B cell (primary cell): Measurements from ENCODE around the gene LAMA3. TPM values are rescaled to one million over a fixed set of nuclear protein-coding genes. Genes with fewer than 3 reads are reported as not detected.

Experiments used
- ATAC-seq: fragments of 200-7000 bp; cut with Tn5 transposase; one replicate; pipeline ENCODE4 v1.10.0; 2021; ENCODE audit warnings: low read depth, mild to moderate bottlenecking, moderate number of reproducible peaks, moderate library complexity
- CTCF ChIA-PET: fragments of 350-600 bp; sonication (Branson Sonifier 250); formaldehyde crosslinking; loops from one replicate; lab custom pipeline; 2021; ENCODE audit warnings: antibody characterized with exemption, inconsistent platforms; lab: Charles Lee
- POLR2A ChIA-PET: fragments of 350-600 bp; sonication (Branson Sonifier 250); formaldehyde crosslinking; loops from one replicate; lab custom pipeline; 2021; ENCODE audit warnings: antibody characterized with exemption; lab: Charles Lee
- DNase-seq: peaks from one replicate; pipeline ENCODE4 v3.0.0; 2013
- H2AFZ ChIP-seq: 2 replicates; pipeline ENCODE4 v1.6.1; 2012; ENCODE audit warnings: mild to moderate bottlenecking, low read depth, low read length; ENCODE audit not compliant: insufficient read depth, poor library complexity, severe bottlenecking
- H3K27ac ChIP-seq, 2 donors: 1 replicate in 1 of 2; 2 replicates in 1 of 2; pipeline ENCODE4 v1.5.1; 2012 to 2013; ENCODE audit warnings: low read length in 2 of 2, mild to moderate bottlenecking in 2 of 2, moderate library complexity in 1 of 2
- H3K27me3 ChIP-seq, 4 experiments: fragments of 200-600 bp in 1 of 4; sonication (generic) in 1 of 4; replicated peaks in 1 of 4; 1 replicate in 2 of 4; 2 replicates in 2 of 4; pipeline versions ENCODE4 v1.6.1 to v1.7.0; 2013 to 2016; ENCODE audit warnings: low read length in 3 of 4, mild to moderate bottlenecking in 2 of 4, mixed read lengths in 1 of 4, moderate library complexity in 1 of 4; ENCODE audit not compliant: insufficient read depth in 4 of 4, control insufficient read depth in 3 of 4; ENCODE audit errors: control extremely low read depth in 1 of 4
- H3K36me3 ChIP-seq, 2 experiments: replicated peaks in 1 of 2; 1 replicate in 1 of 2; 2 replicates in 1 of 2; pipeline versions ENCODE4 v1.6.1 to v1.7.1; 2013; ENCODE audit warnings: low read length in 1 of 2; ENCODE audit not compliant: insufficient read depth in 2 of 2, control insufficient read depth in 1 of 2; ENCODE audit errors: control extremely low read depth in 1 of 2, extremely low read depth in 1 of 2
- H3K4me1 ChIP-seq, 2 donors: fragments of 200-600 bp in 1 of 2; sonication (generic) in 1 of 2; 1 replicate in 1 of 2; 2 replicates in 1 of 2; pipeline versions ENCODE4 v1.5.1 to v1.6.1; 2013 to 2017; ENCODE audit warnings: low read length in 2 of 2; ENCODE audit not compliant: control insufficient read depth in 2 of 2, insufficient read depth in 2 of 2
- H3K4me2 ChIP-seq: replicated peaks from 2 replicates; pipeline ENCODE3; 2012; ENCODE audit warnings: mild to moderate bottlenecking, low read depth, low read length; ENCODE audit not compliant: poor library complexity, severe bottlenecking
- H3K4me3 ChIP-seq, 5 experiments: fragments of 200-600 bp in 1 of 5; sonication (generic) in 1 of 5; 1 replicate in 3 of 5; 2 replicates in 2 of 5; pipeline versions ENCODE4 v1.5.1 to v1.7.0; 2011 to 2016; ENCODE audit warnings: low read length in 4 of 5, mild to moderate bottlenecking in 4 of 5, low read depth in 2 of 5, control low read depth in 1 of 5, moderate library complexity in 1 of 5; ENCODE audit not compliant: insufficient read depth in 1 of 5; ENCODE audit errors: control extremely low read depth in 1 of 5, extremely low read depth in 1 of 5
- H3K79me2 ChIP-seq: fragments of 200-600 bp; sonication (generic); one replicate; pipeline ENCODE4 v1.6.0; 2016; ENCODE audit warnings: low read length; ENCODE audit not compliant: control insufficient read depth, insufficient read depth
- H3K9ac ChIP-seq: fragments of 200-600 bp; sonication (generic); 2 replicates; pipeline ENCODE4 v1.6.1; 2017; ENCODE audit warnings: mild to moderate bottlenecking, low read length, moderate library complexity
- H3K9me3 ChIP-seq, 3 donors: one replicate each; pipeline versions ENCODE4 v1.6.1 to v1.7.1; 2013; ENCODE audit warnings: low read length in 2 of 3; ENCODE audit not compliant: control insufficient read depth in 2 of 3, insufficient read depth in 1 of 3; ENCODE audit errors: control extremely low read depth in 1 of 3
- H4K20me1 ChIP-seq: 2 replicates; pipeline ENCODE4 v1.6.0; 2012; ENCODE audit warnings: mild to moderate bottlenecking, low read length; ENCODE audit not compliant: insufficient read depth, control insufficient read depth, poor library complexity, severe bottlenecking
- H3K27ac Mint-ChIP-seq: one replicate; pipeline ENCODE4 v1.8.0; 2021; ENCODE audit warnings: mixed read lengths
- H3K27me3 Mint-ChIP-seq: one replicate; pipeline ENCODE4 v1.8.0; 2021; ENCODE audit warnings: mixed read lengths
- H3K4me1 Mint-ChIP-seq: one replicate; pipeline ENCODE4 v1.8.0; 2021; ENCODE audit warnings: mixed read lengths
- H3K4me3 Mint-ChIP-seq: one replicate; pipeline ENCODE4 v1.8.0; 2021; ENCODE audit warnings: mixed read lengths
- H3K9me3 Mint-ChIP-seq: one replicate; pipeline ENCODE4 v1.8.0; 2022; ENCODE audit warnings: mixed read lengths; ENCODE audit not compliant: insufficient read depth
- EZH2 ChIP-seq: IDR thresholded peaks from 2 replicates; pipeline ENCODE4 v1.6.1; 2012; ENCODE audit warnings: borderline replicate concordance, low read depth, mild to moderate bottlenecking, moderate library complexity, low read length; ENCODE audit not compliant: insufficient read depth, poor library complexity, severe bottlenecking
- whole genome bisulfite sequencing: methylation state at CpG from one replicate; pipeline ENCODE4 v1.1.5; 2013; ENCODE audit warnings: missing lambda C conversion rate; ENCODE audit not compliant: insufficient coverage; 5-methylcytosine and 5-hydroxymethylcytosine counted together
- intact Hi-C: fragments of 100-400 bp; cut with micrococcal nuclease; formaldehyde crosslinking; loops from one replicate; pipeline ENCODE4 v1.10.0; 2022
- polyA plus RNA-seq: library from polyadenylated mRNA; depleted of rRNA; stranded (reverse); fragments of >200 nt; gene quantifications from 2 replicates; pipeline ENCODE4 v1.2.3, GENCODE V29; 2012
- total RNA-seq, 2 donors: library from RNA; stranded (reverse); fragments of 120-200 nt in 1 of 2; gene quantifications; 1 replicate in 1 of 2; 2 replicates in 1 of 2; pipeline versions ENCODE4 v1.2.3 to v1.2.4, GENCODE V29; 2013 to 2022
- TF ChIP-seq, protein P1 (sequence below): fragments of 200-600 bp; IDR thresholded peaks from one replicate; pipeline ENCODE4 v1.8.0; 2022; ENCODE audit warnings: antibody characterized with exemption, mild to moderate bottlenecking

Gene LAMA3
- total and polyA plus RNA-seq, 2 donors (not counting 1 experiment from before 2014, with no cell fraction given) = 0.03 to 0.32 TPM

DNA sequence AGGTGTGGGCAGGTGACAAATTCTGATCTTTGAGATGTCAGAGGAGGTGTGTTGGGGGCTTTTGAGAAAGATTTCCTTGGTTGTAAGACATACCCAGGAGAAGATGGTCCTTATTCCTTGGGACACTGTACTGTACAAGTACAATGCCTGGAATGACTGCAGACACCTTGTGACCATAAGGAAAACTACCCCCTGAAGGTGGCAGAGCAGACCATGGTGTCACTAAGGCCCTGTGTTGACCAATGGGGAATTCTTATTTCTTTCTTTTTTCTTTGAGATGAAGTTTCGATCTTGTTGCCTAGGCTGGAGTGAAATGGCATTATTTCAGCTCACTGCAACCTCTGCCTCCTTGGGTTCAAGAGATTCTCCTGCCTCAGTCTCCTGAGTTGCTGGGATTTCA, 22.1 kb upstream of the LAMA3 start:
- H4K20me1 ChIP-seq = no peaks in the 10 kb centered on the region
- CTCF ChIA-PET = no interaction called here
- H3K4me1 Mint-ChIP-seq = peaks cover 9% of the 10 kb centered on the region
- no peaks in the 10 kb centered on the region for H3K79me2 ChIP-seq
- H3K27ac Mint-ChIP-seq = no peak overlapping the region
- POLR2A ChIA-PET = no interaction called here
- peaks cover 0 to 11% (median 9%) of the 10 kb centered on the region in 4 experiments for H3K27me3 ChIP-seq
- no peaks in the 10 kb centered on the region for H3K9me3 ChIP-seq
- no peaks in the 10 kb centered on the region for H3K36me3 ChIP-seq
- peaks cover 23% of the 10 kb centered on the region for H3K27me3 Mint-ChIP-seq
- TF ChIP-seq, protein P1, sequence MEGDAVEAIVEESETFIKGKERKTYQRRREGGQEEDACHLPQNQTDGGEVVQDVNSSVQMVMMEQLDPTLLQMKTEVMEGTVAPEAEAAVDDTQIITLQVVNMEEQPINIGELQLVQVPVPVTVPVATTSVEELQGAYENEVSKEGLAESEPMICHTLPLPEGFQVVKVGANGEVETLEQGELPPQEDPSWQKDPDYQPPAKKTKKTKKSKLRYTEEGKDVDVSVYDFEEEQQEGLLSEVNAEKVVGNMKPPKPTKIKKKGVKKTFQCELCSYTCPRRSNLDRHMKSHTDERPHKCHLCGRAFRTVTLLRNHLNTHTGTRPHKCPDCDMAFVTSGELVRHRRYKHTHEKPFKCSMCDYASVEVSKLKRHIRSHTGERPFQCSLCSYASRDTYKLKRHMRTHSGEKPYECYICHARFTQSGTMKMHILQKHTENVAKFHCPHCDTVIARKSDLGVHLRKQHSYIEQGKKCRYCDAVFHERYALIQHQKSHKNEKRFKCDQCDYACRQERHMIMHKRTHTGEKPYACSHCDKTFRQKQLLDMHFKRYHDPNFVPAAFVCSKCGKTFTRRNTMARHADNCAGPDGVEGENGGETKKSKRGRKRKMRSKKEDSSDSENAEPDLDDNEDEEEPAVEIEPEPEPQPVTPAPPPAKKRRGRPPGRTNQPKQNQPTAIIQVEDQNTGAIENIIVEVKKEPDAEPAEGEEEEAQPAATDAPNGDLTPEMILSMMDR = no peak
- TF ChIP-seq EZH2 = no peak
- WGBS = no CpG with 5 or more reads among the region's 1 CpG
- H3K9ac ChIP-seq = no peak overlapping the region
- H2AFZ ChIP-seq = no peak overlapping the region
- no peak overlapping the region for H3K4me3 Mint-ChIP-seq
- H3K4me1 ChIP-seq = peaks cover 6 to 9% of the 10 kb centered on the region in 2 donors
- ATAC-seq (no peak), DNase-seq (no peak)
- no peak overlapping the region for H3K4me3 ChIP-seq
- intact Hi-C loops = no loop called here
- H3K27ac ChIP-seq = no peak overlapping the region
- H3K9me3 Mint-ChIP-seq = no peaks in the 10 kb centered on the region
- no peak overlapping the region for H3K4me2 ChIP-seq

DNA sequence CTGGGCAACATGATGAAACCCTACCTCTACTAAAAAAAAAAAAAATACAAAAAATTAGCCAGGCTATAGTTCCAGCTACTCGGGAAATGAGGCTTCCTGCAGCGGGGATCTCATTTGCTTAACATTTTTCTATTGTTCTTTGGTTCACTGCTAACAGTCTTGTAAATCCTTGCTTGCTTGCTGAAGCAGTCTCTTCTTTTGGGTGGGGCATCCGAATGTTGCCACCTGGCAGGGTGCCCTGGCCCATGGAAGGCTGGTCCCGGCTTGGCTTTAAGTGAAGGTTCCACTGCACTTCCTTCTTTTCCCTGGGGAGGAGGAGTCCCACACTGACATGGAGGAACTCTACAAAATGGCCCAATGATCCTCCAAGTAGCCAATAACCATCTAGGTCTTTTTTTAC, 20.5 kb upstream of the LAMA3 start:
- no peaks in the 10 kb centered on the region for H3K9me3 Mint-ChIP-seq
- no peak for DNase-seq
- intact Hi-C loops = no loop called here
- no peak for TF ChIP-seq EZH2
- TF ChIP-seq, protein P1 = no peak
- Histone ChIP-seq H3K79me2 (no peaks in the 10 kb centered on the region), H3K4me3 (no peak overlapping the region), H3K9me3 (no peaks in the 10 kb centered on the region), H3K9ac (no peak overlapping the region), H3K27ac (no peak overlapping the region), H4K20me1 (no peaks in the 10 kb centered on the region), H3K27me3 (peaks cover 0 to 6% (median 1%) of the 10 kb centered on the region in 4 experiments), H2AFZ (no peak overlapping the region), H3K36me3 (no peaks in the 10 kb centered on the region), H3K4me1 (no peaks in the 10 kb centered on the region), H3K4me2 (no peak overlapping the region)
- no peak overlapping the region for H3K27ac Mint-ChIP-seq
- 86% methylated on average over 4 of the region's 4 CpGs for WGBS
- peaks cover 20% of the 10 kb centered on the region for H3K27me3 Mint-ChIP-seq
- H3K4me1 Mint-ChIP-seq = no peaks in the 10 kb centered on the region
- no peak overlapping the region for H3K4me3 Mint-ChIP-seq
- ATAC-seq = no peak
- ChIA-PET CTCF (no interaction called here), POLR2A (no interaction called here)
